Measurements from ENCODE around the gene GBF1.

Gene GBF1

GRCh38 chr10:102255404-102255803, 10.1 kb downstream of the GBF1 start:
- H3K4me1 ChIP-seq (ENCODE audit: control insufficient read depth, insufficient read depth, low read length) = no peaks in the 10 kb centered on the region
- peaks cover 4% of the 10 kb centered on the region for H3K36me3 ChIP-seq (ENCODE audit: control insufficient read depth, insufficient read depth, low read length)
- H3K9ac ChIP-seq (ENCODE audit: low read length) = no peak overlapping the region
- no peaks in the 10 kb centered on the region for H3K27me3 ChIP-seq (ENCODE audit: control insufficient read depth, insufficient read depth, low read length)
- no peaks in the 10 kb centered on the region for H3K9me3 ChIP-seq (ENCODE audit: control insufficient read depth, low read length)
- H3K4me3 ChIP-seq (ENCODE audit: low read length) = no peak overlapping the region

GRCh38 chr10:102261196-102261595, 15.9 kb downstream of the GBF1 start:
- peaks cover 4% of the 10 kb centered on the region for H3K36me3 ChIP-seq (ENCODE audit: control insufficient read depth, insufficient read depth, low read length)

GRCh38 chr10:102261842-102262241, 16.5 kb downstream of the GBF1 start:
- peaks cover 4% of the 10 kb centered on the region for H3K36me3 ChIP-seq (ENCODE audit: control insufficient read depth, insufficient read depth, low read length)

More at GRCh38 chr10:102261196-102261595, 15.9 kb downstream of the GBF1 start:
- Histone ChIP-seq H3K27me3 (ENCODE audit: control insufficient read depth, insufficient read depth, low read length) (no peaks in the 10 kb centered on the region), H3K4me3 (ENCODE audit: low read length) (no peak overlapping the region), H3K4me1 (ENCODE audit: control insufficient read depth, insufficient read depth, low read length) (peaks cover 5% of the 10 kb centered on the region), H3K9me3 (ENCODE audit: control insufficient read depth, low read length) (no peaks in the 10 kb centered on the region), H3K9ac (ENCODE audit: low read length) (no peak overlapping the region)

GRCh38 chr10:102262744-102263370, 17.5 kb downstream of the GBF1 start:
- H3K9ac ChIP-seq (ENCODE audit: low read length) = no peak overlapping the region
- no peaks in the 10 kb centered on the region for H3K27me3 ChIP-seq (ENCODE audit: control insufficient read depth, insufficient read depth, low read length)
- H3K4me1 ChIP-seq (ENCODE audit: control insufficient read depth, insufficient read depth, low read length) = peaks cover 5% of the 10 kb centered on the region
- peaks cover 4% of the 10 kb centered on the region for H3K36me3 ChIP-seq (ENCODE audit: control insufficient read depth, insufficient read depth, low read length)
- H3K4me3 ChIP-seq (ENCODE audit: low read length) = no peak overlapping the region
- no peaks in the 10 kb centered on the region for H3K9me3 ChIP-seq (ENCODE audit: control insufficient read depth, low read length)

More at GRCh38 chr10:102261842-102262241, 16.5 kb downstream of the GBF1 start:
- H3K9ac ChIP-seq (ENCODE audit: low read length) = no peak overlapping the region
- peaks cover 5% of the 10 kb centered on the region for H3K4me1 ChIP-seq (ENCODE audit: control insufficient read depth, insufficient read depth, low read length)
- no peaks in the 10 kb centered on the region for H3K27me3 ChIP-seq (ENCODE audit: control insufficient read depth, insufficient read depth, low read length)
- no peaks in the 10 kb centered on the region for H3K9me3 ChIP-seq (ENCODE audit: control insufficient read depth, low read length)
- H3K4me3 ChIP-seq (ENCODE audit: low read length) = no peak overlapping the region

- no peaks in the 10 kb centered on the region for H3K27me3 ChIP-seq (ENCODE audit: control insufficient read depth, insufficient read depth, low read length)
- peaks cover 4% of the 10 kb centered on the region for H3K36me3 ChIP-seq (ENCODE audit: control insufficient read depth, insufficient read depth, low read length)
- no peak overlapping the region for H3K9ac ChIP-seq (ENCODE audit: low read length)
- H3K9me3 ChIP-seq (ENCODE audit: control insufficient read depth, low read length) = no peaks in the 10 kb centered on the region
- H3K4me1 ChIP-seq (ENCODE audit: control insufficient read depth, insufficient read depth, low read length) = peaks cover 5% of the 10 kb centered on the region
- no peak overlapping the region for H3K4me3 ChIP-seq (ENCODE audit: low read length)
Measured at GRCh38 chr10:102264371-102264770, 19.0 kb downstream of the GBF1 start.

- no peak overlapping the region for H3K9ac ChIP-seq (ENCODE audit: low read length)
- H3K27me3 ChIP-seq (ENCODE audit: control insufficient read depth, insufficient read depth, low read length) = no peaks in the 10 kb centered on the region
- H3K4me3 ChIP-seq (ENCODE audit: low read length) = no peak overlapping the region
- no peaks in the 10 kb centered on the region for H3K36me3 ChIP-seq (ENCODE audit: control insufficient read depth, insufficient read depth, low read length)
- H3K4me1 ChIP-seq (ENCODE audit: control insufficient read depth, insufficient read depth, low read length) = peaks cover 5% of the 10 kb centered on the region
- no peaks in the 10 kb centered on the region for H3K9me3 ChIP-seq (ENCODE audit: control insufficient read depth, low read length)
Measured at GRCh38 chr10:102266670-102267069, 21.3 kb downstream of the GBF1 start.

- no peak overlapping the region for H3K4me3 ChIP-seq (ENCODE audit: low read length)
- no peaks in the 10 kb centered on the region for H3K27me3 ChIP-seq (ENCODE audit: control insufficient read depth, insufficient read depth, low read length)
- no peak overlapping the region for H3K9ac ChIP-seq (ENCODE audit: low read length)
- H3K9me3 ChIP-seq (ENCODE audit: control insufficient read depth, low read length) = no peaks in the 10 kb centered on the region
- H3K4me1 ChIP-seq (ENCODE audit: control insufficient read depth, insufficient read depth, low read length) = peaks cover 5% of the 10 kb centered on the region
- no peaks in the 10 kb centered on the region for H3K36me3 ChIP-seq (ENCODE audit: control insufficient read depth, insufficient read depth, low read length)
Measured at GRCh38 chr10:102267748-102268147, 22.4 kb downstream of the GBF1 start.

- Histone ChIP-seq H3K36me3 (ENCODE audit: control insufficient read depth, insufficient read depth, low read length) (no peaks in the 10 kb centered on the region), H3K9ac (ENCODE audit: low read length) (no peak overlapping the region), H3K9me3 (ENCODE audit: control insufficient read depth, low read length) (no peaks in the 10 kb centered on the region), H3K27me3 (ENCODE audit: control insufficient read depth, insufficient read depth, low read length) (no peaks in the 10 kb centered on the region), H3K4me1 (ENCODE audit: control insufficient read depth, insufficient read depth, low read length) (peaks cover 5% of the 10 kb centered on the region), H3K4me3 (ENCODE audit: low read length) (no peak overlapping the region)
Measured at GRCh38 chr10:102268375-102268888, 23.1 kb downstream of the GBF1 start.

- Histone ChIP-seq H3K9ac (ENCODE audit: low read length) (no peak overlapping the region), H3K27me3 (ENCODE audit: control insufficient read depth, insufficient read depth, low read length) (no peaks in the 10 kb centered on the region), H3K4me3 (ENCODE audit: low read length) (no peak overlapping the region), H3K9me3 (ENCODE audit: control insufficient read depth, low read length) (no peaks in the 10 kb centered on the region), H3K36me3 (ENCODE audit: control insufficient read depth, insufficient read depth, low read length) (no peaks in the 10 kb centered on the region), H3K4me1 (ENCODE audit: control insufficient read depth, insufficient read depth, low read length) (peaks cover 5% of the 10 kb centered on the region)
Measured at GRCh38 chr10:102269017-102269416, 23.7 kb downstream of the GBF1 start.

- H3K27me3 ChIP-seq (ENCODE audit: control insufficient read depth, insufficient read depth, low read length) = no peaks in the 10 kb centered on the region
- no peak overlapping the region for H3K9ac ChIP-seq (ENCODE audit: low read length)
- H3K4me1 ChIP-seq (ENCODE audit: control insufficient read depth, insufficient read depth, low read length) = no peaks in the 10 kb centered on the region
Measured at GRCh38 chr10:102274062-102274461, 28.7 kb downstream of the GBF1 start.

GRCh38 chr10:102275343-102275742, 30.0 kb downstream of the GBF1 start:
- H3K27me3 ChIP-seq (ENCODE audit: control insufficient read depth, insufficient read depth, low read length) = no peaks in the 10 kb centered on the region
- no peak overlapping the region for H3K9ac ChIP-seq (ENCODE audit: low read length)
- H3K36me3 ChIP-seq (ENCODE audit: control insufficient read depth, insufficient read depth, low read length) = no peaks in the 10 kb centered on the region
- H3K4me1 ChIP-seq (ENCODE audit: control insufficient read depth, insufficient read depth, low read length) = no peaks in the 10 kb centered on the region
- no peak overlapping the region for H3K4me3 ChIP-seq (ENCODE audit: low read length)
- no peaks in the 10 kb centered on the region for H3K9me3 ChIP-seq (ENCODE audit: control insufficient read depth, low read length)

More at GRCh38 chr10:102274062-102274461, 28.7 kb downstream of the GBF1 start:
- no peak overlapping the region for H3K4me3 ChIP-seq (ENCODE audit: low read length)
- no peaks in the 10 kb centered on the region for H3K9me3 ChIP-seq (ENCODE audit: control insufficient read depth, low read length)
- H3K36me3 ChIP-seq (ENCODE audit: control insufficient read depth, insufficient read depth, low read length) = no peaks in the 10 kb centered on the region

GRCh38 chr10:102279104-102279503, 33.8 kb downstream of the GBF1 start:
- Histone ChIP-seq H3K9me3 (ENCODE audit: control insufficient read depth, low read length) (no peaks in the 10 kb centered on the region), H3K9ac (ENCODE audit: low read length) (no peak overlapping the region), H3K4me3 (ENCODE audit: low read length) (no peak overlapping the region), H3K4me1 (ENCODE audit: control insufficient read depth, insufficient read depth, low read length) (no peaks in the 10 kb centered on the region), H3K27me3 (ENCODE audit: control insufficient read depth, insufficient read depth, low read length) (no peaks in the 10 kb centered on the region), H3K36me3 (ENCODE audit: control insufficient read depth, insufficient read depth, low read length) (no peaks in the 10 kb centered on the region)
